Fibroblast of lung (primary cell): ENCODE results near the gene AATF.

ENCODE experiments used
- EZH2 ChIP-seq: IDR thresholded peaks from 2 replicates; pipeline ENCODE4 v1.5.1; 2012; ENCODE audit warnings: low read length, control low read depth, mild to moderate bottlenecking; ENCODE audit errors: missing control alignments
- TF ChIP-seq, protein P1 (sequence below), 2 donors: IDR thresholded peaks in 1 of 2; conservative IDR thresholded peaks in 1 of 2; 1 replicate in 1 of 2; 2 replicates in 1 of 2; pipeline ENCODE4 v1.5.1; 2011 to 2012; ENCODE audit warnings: low read length in 2 of 2, control low read depth in 1 of 2, inconsistent platforms in 1 of 2, low read depth in 1 of 2, mild to moderate bottlenecking in 1 of 2

DNA sequence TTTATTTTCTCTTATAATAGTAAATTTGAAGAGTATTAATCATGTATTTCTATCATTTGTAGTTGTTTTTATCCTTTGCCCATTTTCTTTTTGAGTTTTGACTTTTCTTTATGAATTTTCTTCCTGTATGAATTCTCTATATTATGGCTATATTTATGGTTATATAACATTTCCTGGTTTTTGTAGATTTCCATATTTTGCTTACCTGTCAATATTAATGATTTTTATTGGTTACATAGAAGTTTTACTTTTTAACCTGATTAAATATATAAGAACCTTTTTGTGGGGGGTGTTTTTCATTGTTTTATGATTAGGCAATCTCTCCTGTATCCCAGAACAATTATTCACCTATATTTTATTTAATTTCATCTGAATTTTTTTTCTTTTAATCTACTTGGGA lies 93.2 kb downstream of the AATF start:
- TF ChIP-seq, protein P1, sequence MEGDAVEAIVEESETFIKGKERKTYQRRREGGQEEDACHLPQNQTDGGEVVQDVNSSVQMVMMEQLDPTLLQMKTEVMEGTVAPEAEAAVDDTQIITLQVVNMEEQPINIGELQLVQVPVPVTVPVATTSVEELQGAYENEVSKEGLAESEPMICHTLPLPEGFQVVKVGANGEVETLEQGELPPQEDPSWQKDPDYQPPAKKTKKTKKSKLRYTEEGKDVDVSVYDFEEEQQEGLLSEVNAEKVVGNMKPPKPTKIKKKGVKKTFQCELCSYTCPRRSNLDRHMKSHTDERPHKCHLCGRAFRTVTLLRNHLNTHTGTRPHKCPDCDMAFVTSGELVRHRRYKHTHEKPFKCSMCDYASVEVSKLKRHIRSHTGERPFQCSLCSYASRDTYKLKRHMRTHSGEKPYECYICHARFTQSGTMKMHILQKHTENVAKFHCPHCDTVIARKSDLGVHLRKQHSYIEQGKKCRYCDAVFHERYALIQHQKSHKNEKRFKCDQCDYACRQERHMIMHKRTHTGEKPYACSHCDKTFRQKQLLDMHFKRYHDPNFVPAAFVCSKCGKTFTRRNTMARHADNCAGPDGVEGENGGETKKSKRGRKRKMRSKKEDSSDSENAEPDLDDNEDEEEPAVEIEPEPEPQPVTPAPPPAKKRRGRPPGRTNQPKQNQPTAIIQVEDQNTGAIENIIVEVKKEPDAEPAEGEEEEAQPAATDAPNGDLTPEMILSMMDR (conservative IDR thresholded peaks at IDR 0.05 in 1 of 2, IDR thresholded peaks at IDR 0.05 in 1 of 2; ENCODE audit: low read depth in 1 of 2, low read length in 2 of 2) = no peak
- no peak for TF ChIP-seq EZH2
